A549 (cell line): Measurements from ENCODE around the gene GPR61. TPM values are rescaled to one million over a fixed set of nuclear protein-coding genes. Genes with fewer than 3 reads are reported as not detected.

Experiments used
- ATAC-seq, 2 experiments: fragments of 200-7000 bp in 1 of 2; fragments of >200 bp in 1 of 2; cut with Nextera tagmentation in 1 of 2; cut with Tn5 transposase in 1 of 2; 3 replicates each; pipeline versions ENCODE4 v1.8.0 to v1.9.1; 2018 to 2020; ENCODE audit warnings: mild to moderate bottlenecking in 1 of 2, moderate library complexity in 1 of 2
- CTCF ChIA-PET: fragments of 300-600 bp; sonication (Branson Sonifier 250); formaldehyde crosslinking; extraction: SDS; loops from one replicate; lab custom pipeline; 2021; ENCODE audit warnings: antibody characterized with exemption, inconsistent platforms; lab: Yijun Ruan, JAX
- POLR2A ChIA-PET: fragments of 350-600 bp; formaldehyde crosslinking; extraction: SDS; loops from one replicate; lab custom pipeline; 2021; ENCODE audit warnings: antibody characterized with exemption, inconsistent platforms; lab: Yijun Ruan, JAX
- DNase-seq, 2 experiments: peaks; one replicate each; pipeline versions ENCODE4 v3.0.0 to v3.0.0-alpha.2; 2011 to 2016; ENCODE audit warnings: low read depth in 1 of 2, low spot score in 1 of 2
- FAIRE-seq: peaks from 2 replicates; lab custom pipeline; 2011; peaks lifted over from hg19 to GRCh38; lab: Jason Lieb, UNC
- H3K27ac ChIP-seq, 2 experiments: fragments of >200 bp; sonication (Bioruptor Twin); formaldehyde crosslinking; 3 replicates each; pipeline ENCODE4 v1.5.1; 2016 to 2017
- H3K4me1 ChIP-seq: fragments of >200 bp; sonication (Bioruptor Twin); formaldehyde crosslinking; 3 replicates; pipeline ENCODE4 v1.6.1; 2016
- H3K4me2 ChIP-seq: fragments of >200 bp; sonication (Bioruptor Twin); formaldehyde crosslinking; 3 replicates; pipeline ENCODE4 v1.6.1; 2016
- H3K4me3 ChIP-seq: fragments of >200 bp; sonication (Bioruptor Twin); formaldehyde crosslinking; 3 replicates; pipeline ENCODE4 v1.5.1; 2016
- H3K9me3 ChIP-seq: fragments of >200 bp; sonication (Bioruptor Twin); formaldehyde crosslinking; 3 replicates; pipeline ENCODE4 v1.6.1; 2016
- BHLHE40 ChIP-seq: IDR thresholded peaks from 2 replicates; pipeline ENCODE4 v1.6.1; 2012; ENCODE audit warnings: low read depth, low read length, inconsistent platforms
- CBX8 ChIP-seq: fragments of 200-600 bp; sonication (generic); IDR thresholded peaks from 2 replicates; pipeline ENCODE4 v1.6.1; 2016
- CEBPB ChIP-seq, 2 experiments: fragments of >200 bp in 1 of 2; sonication (Bioruptor Twin) in 1 of 2; formaldehyde crosslinking in 1 of 2; IDR thresholded peaks; 2 replicates each; pipeline ENCODE4 v1.6.1; 2012 to 2016
- EHF ChIP-seq: fragments of 250-450 bp; sonication (Bioruptor Pico); IDR thresholded peaks from 2 replicates; pipeline ENCODE4 v1.5.0; 2020; ENCODE audit warnings: mild to moderate bottlenecking
- EP300 ChIP-seq, 2 experiments: fragments of >200 bp; sonication (Bioruptor Twin); formaldehyde crosslinking; IDR thresholded peaks; 2 replicates in 1 of 2; 3 replicates in 1 of 2; pipeline ENCODE4 v1.6.1; 2016 to 2017
- FOSB ChIP-seq: fragments of 250-450 bp; sonication (Bioruptor Pico); IDR thresholded peaks from 2 replicates; pipeline ENCODE4 v1.5.0; 2020; ENCODE audit warnings: mild to moderate bottlenecking, moderate library complexity
- HOXB13 ChIP-seq: fragments of 250-450 bp; sonication (Bioruptor Pico); IDR thresholded peaks from 2 replicates; pipeline ENCODE4 v1.5.0; 2020; ENCODE audit warnings: low read depth, mild to moderate bottlenecking, moderate library complexity
- JUNB ChIP-seq: fragments of >200 bp; sonication (Bioruptor Twin); formaldehyde crosslinking; IDR thresholded peaks from 2 replicates; pipeline ENCODE4 v1.6.1; 2016
- KDM1A ChIP-seq: fragments of 200-600 bp; sonication (generic); IDR thresholded peaks from 2 replicates; pipeline ENCODE4 v1.6.1; 2016; ENCODE audit warnings: low read depth, mild to moderate bottlenecking
- NFE2L2 ChIP-seq: fragments of 150-350 bp; conservative IDR thresholded peaks from 2 replicates; pipeline ENCODE4 v1.6.1; 2014; ENCODE audit warnings: low read length
- NR3C1 ChIP-seq: fragments of >200 bp; sonication (Bioruptor Twin); formaldehyde crosslinking; IDR thresholded peaks from 3 replicates; pipeline ENCODE4 v1.6.1; 2017
- POLR2A ChIP-seq: IDR thresholded peaks from 2 replicates; pipeline ENCODE4 v1.6.1; 2012; ENCODE audit warnings: mild to moderate bottlenecking, low read length
- POLR2AphosphoS2 ChIP-seq: conservative IDR thresholded peaks from 2 replicates; pipeline ENCODE4 v1.6.1; 2012; ENCODE audit warnings: low read length, improper control_type of control experiment, inconsistent platforms
- RAD21 ChIP-seq, 2 experiments: fragments of >200 bp in 1 of 2; sonication (Bioruptor Twin) in 1 of 2; formaldehyde crosslinking in 1 of 2; IDR thresholded peaks in 1 of 2; conservative IDR thresholded peaks in 1 of 2; 2 replicates in 1 of 2; 3 replicates in 1 of 2; pipeline ENCODE4 v1.6.1; 2012 to 2018; ENCODE audit warnings: inconsistent platforms in 1 of 2
- RCOR1 ChIP-seq: fragments of 150-350 bp; IDR thresholded peaks from 2 replicates; pipeline ENCODE4 v1.6.1; 2014; ENCODE audit warnings: antibody characterized with exemption, low read length, low read depth
- RFX5 ChIP-seq: fragments of 450-650 bp; IDR thresholded peaks from 2 replicates; pipeline ENCODE4 v1.7.1; 2014; ENCODE audit warnings: antibody characterized with exemption, mild to moderate bottlenecking, moderate library complexity
- SMC3 ChIP-seq: fragments of >200 bp; sonication (Bioruptor Twin); formaldehyde crosslinking; IDR thresholded peaks from 3 replicates; pipeline ENCODE4 v1.6.1; 2018; ENCODE audit warnings: inconsistent platforms
- TP53 ChIP-seq: fragments of 250-450 bp; sonication (Bioruptor Pico); IDR thresholded peaks from 2 replicates; pipeline ENCODE4 v1.5.0; 2021; ENCODE audit warnings: mild to moderate bottlenecking, moderate library complexity
- ZFP36 ChIP-seq: fragments of 450-650 bp; IDR thresholded peaks from 2 replicates; pipeline ENCODE4 v1.6.1; 2014; ENCODE audit warnings: borderline replicate concordance; ENCODE audit not compliant: partially characterized antibody
- WGBS: methylation state at CpG from one replicate; pipeline ENCODE4 v1.1.6; 2017; ENCODE audit errors: missing lambda C conversion rate; 5-methylcytosine and 5-hydroxymethylcytosine counted together
- polyA plus RNA-seq, 4 experiments: library from polyadenylated mRNA; depleted of rRNA in 3 of 4; stranded (reverse); fragments of >200 nt; fragmentation: RNase III in 1 of 4; extraction: RNeasy Plus Mini Kit Qiagen cat#74134 plus additional on column Dnase treatment in 1 of 4; gene quantifications; 2 replicates in 3 of 4; 3 replicates in 1 of 4; pipeline ENCODE4 v1.2.3, GENCODE V29; 2011 to 2017
- TF ChIP-seq, protein P1 (sequence below): fragments of 200-600 bp; sonication (generic); IDR thresholded peaks from 2 replicates; pipeline ENCODE4 v1.6.1; 2016; ENCODE audit warnings: antibody characterized with exemption, mild to moderate bottlenecking, moderate library complexity
- TF ChIP-seq, protein P2 (sequence below): IDR thresholded peaks from 2 replicates; pipeline ENCODE4 v1.6.1; 2012
- TF ChIP-seq, protein P3 (sequence below): fragments of 250-450 bp; sonication (Bioruptor Pico); IDR thresholded peaks from 2 replicates; pipeline ENCODE4 v1.5.0; 2020; ENCODE audit warnings: low read depth, mild to moderate bottlenecking, moderate library complexity
- TF ChIP-seq, protein P4 (sequence below): fragments of >200 bp; sonication (Bioruptor Twin); formaldehyde crosslinking; IDR thresholded peaks from 3 replicates; pipeline ENCODE4 v1.5.1; 2016
- TF ChIP-seq, protein P5 (sequence below): fragments of >200 bp; sonication (Bioruptor Twin); formaldehyde crosslinking; IDR thresholded peaks from 2 replicates; pipeline ENCODE4 v1.6.1; 2016

GPR61 gene
- polyA plus RNA-seq, 2 of the 4 experiments (the other 2 are of a cell fraction), result 0.14 TPM; not detected in 1

DNA sequence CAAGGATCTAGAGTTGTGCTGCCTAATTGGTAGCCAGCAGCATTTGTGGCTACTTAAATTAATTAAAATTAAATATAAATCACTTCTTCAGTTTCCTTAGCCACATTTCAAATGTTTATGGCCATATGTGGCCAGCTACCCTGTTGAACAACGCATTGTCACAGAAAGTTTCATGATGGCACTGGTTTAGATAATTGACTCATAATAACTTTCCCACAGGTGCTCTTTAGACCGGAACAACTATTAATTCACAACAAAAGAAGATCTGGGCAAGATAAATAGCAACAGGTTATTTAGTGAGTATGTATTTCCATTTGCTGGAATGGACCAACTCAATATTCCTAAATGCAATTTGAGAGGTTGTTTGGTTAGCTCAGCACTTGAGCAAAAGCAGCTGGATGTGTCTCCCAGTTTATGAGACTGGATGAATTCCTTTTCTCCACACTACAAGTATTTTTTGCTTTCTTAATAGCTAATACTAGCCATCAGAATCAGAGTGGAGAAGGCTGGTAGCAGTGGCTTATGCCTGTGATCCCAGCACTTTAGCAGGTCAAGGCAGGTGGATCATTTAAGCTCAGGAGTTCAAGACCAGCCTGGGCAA lies 26.5 kb upstream of the GPR61 start:
- Histone ChIP-seq H3K27ac (no peak overlapping the region), H3K4me1 (peaks cover 4% of the 10 kb centered on the region; the same call in 1 of the 3 replicates), H3K4me2 (no peak overlapping the region), H3K9me3 (no peaks in the 10 kb centered on the region), H3K4me3 (no peak overlapping the region)
- DNase-seq (no peak), FAIRE-seq (no peak), ATAC-seq (no peak)
- POLR2A ChIA-PET, result no interaction called here
- CTCF ChIA-PET, result interaction anchor here (1.1 to 16.9 kb wide), 4 partner anchors 17 to 22 kb away, joined by 3 to 232 read pairs (median 5); partner anchors contain the start of gene CYB561D1
- no peak for TF ChIP-seq ZFP36
- TF ChIP-seq RAD21 (conservative IDR thresholded peaks at IDR 0.05 in 1 of 2, IDR thresholded peaks at IDR 0.05 in 1 of 2), result no peak
- TF ChIP-seq BHLHE40, result no peak
- no peak for TF ChIP-seq TP53
- no peak for TF ChIP-seq POLR2A
- TF ChIP-seq, protein P1, sequence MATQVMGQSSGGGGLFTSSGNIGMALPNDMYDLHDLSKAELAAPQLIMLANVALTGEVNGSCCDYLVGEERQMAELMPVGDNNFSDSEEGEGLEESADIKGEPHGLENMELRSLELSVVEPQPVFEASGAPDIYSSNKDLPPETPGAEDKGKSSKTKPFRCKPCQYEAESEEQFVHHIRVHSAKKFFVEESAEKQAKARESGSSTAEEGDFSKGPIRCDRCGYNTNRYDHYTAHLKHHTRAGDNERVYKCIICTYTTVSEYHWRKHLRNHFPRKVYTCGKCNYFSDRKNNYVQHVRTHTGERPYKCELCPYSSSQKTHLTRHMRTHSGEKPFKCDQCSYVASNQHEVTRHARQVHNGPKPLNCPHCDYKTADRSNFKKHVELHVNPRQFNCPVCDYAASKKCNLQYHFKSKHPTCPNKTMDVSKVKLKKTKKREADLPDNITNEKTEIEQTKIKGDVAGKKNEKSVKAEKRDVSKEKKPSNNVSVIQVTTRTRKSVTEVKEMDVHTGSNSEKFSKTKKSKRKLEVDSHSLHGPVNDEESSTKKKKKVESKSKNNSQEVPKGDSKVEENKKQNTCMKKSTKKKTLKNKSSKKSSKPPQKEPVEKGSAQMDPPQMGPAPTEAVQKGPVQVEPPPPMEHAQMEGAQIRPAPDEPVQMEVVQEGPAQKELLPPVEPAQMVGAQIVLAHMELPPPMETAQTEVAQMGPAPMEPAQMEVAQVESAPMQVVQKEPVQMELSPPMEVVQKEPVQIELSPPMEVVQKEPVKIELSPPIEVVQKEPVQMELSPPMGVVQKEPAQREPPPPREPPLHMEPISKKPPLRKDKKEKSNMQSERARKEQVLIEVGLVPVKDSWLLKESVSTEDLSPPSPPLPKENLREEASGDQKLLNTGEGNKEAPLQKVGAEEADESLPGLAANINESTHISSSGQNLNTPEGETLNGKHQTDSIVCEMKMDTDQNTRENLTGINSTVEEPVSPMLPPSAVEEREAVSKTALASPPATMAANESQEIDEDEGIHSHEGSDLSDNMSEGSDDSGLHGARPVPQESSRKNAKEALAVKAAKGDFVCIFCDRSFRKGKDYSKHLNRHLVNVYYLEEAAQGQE, result no peak
- WGBS, result 51% methylated on average over 2 of the region's 2 CpGs

DNA sequence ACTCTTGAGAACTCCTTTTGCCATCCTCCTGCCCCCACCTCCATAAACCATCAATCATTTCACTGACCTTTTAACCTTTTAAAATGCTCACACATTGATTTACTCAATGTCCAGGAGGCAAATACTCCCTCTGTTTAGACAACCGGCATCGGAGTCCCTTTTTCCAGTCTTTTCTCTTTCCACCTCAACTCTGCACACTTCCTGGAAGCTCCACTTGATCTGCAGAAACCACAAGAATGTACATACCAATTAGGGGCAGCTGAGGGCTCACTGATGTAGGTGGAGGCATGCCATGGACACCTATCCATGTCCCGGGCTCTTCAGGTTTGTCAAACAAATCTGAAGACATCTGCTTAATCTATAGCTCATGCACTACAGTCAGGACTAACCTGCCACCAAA lies 24.8 kb upstream of the GPR61 start:
- CTCF ChIA-PET, result interaction anchor here (1.0 to 16.9 kb wide), 6 partner anchors 15 to 549 kb away, joined by 3 to 232 read pairs (median 4); partner anchors contain the start of gene CYB561D1
- peaks cover 4% of the 10 kb centered on the region; the same call in 1 of the 3 replicates for H3K4me1 ChIP-seq
- FAIRE-seq (no peak), DNase-seq (no peak), ATAC-seq (no peak)
- POLR2A ChIA-PET, result interaction anchor here (1.2 kb wide), 1 partner anchor 33 kb away, joined by 3 read pairs; the partner anchor contains the start of gene GNAI3
- 65% methylated on average over 3 of the region's 3 CpGs for WGBS
- no peaks in the 10 kb centered on the region for H3K9me3 ChIP-seq
- no peak overlapping the region for H3K27ac ChIP-seq
- H3K4me2 ChIP-seq, result no peak overlapping the region
- TF ChIP-seq JUNB, result no peak
- no peak for TF ChIP-seq RFX5
- TF ChIP-seq CBX8, result no peak
- TF ChIP-seq, protein P2, sequence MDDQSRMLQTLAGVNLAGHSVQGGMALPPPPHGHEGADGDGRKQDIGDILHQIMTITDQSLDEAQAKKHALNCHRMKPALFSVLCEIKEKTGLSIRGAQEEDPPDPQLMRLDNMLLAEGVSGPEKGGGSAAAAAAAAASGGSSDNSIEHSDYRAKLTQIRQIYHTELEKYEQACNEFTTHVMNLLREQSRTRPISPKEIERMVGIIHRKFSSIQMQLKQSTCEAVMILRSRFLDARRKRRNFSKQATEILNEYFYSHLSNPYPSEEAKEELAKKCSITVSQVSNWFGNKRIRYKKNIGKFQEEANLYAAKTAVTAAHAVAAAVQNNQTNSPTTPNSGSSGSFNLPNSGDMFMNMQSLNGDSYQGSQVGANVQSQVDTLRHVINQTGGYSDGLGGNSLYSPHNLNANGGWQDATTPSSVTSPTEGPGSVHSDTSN, result no peak
- TF ChIP-seq, protein P3, sequence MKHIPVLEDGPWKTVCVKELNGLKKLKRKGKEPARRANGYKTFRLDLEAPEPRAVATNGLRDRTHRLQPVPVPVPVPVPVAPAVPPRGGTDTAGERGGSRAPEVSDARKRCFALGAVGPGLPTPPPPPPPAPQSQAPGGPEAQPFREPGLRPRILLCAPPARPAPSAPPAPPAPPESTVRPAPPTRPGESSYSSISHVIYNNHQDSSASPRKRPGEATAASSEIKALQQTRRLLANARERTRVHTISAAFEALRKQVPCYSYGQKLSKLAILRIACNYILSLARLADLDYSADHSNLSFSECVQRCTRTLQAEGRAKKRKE (CRISPR knock-in tag), result no peak
- TF ChIP-seq CEBPB (IDR thresholded peaks at IDR 0.05), result no peak
- no peak for TF ChIP-seq NFE2L2
- no peak for TF ChIP-seq BHLHE40
- TF ChIP-seq HOXB13 (CRISPR knock-in tag), result no peak
- no peak for TF ChIP-seq EHF (CRISPR knock-in tag)
- TF ChIP-seq NR3C1, result no peak
- TF ChIP-seq, protein P4, sequence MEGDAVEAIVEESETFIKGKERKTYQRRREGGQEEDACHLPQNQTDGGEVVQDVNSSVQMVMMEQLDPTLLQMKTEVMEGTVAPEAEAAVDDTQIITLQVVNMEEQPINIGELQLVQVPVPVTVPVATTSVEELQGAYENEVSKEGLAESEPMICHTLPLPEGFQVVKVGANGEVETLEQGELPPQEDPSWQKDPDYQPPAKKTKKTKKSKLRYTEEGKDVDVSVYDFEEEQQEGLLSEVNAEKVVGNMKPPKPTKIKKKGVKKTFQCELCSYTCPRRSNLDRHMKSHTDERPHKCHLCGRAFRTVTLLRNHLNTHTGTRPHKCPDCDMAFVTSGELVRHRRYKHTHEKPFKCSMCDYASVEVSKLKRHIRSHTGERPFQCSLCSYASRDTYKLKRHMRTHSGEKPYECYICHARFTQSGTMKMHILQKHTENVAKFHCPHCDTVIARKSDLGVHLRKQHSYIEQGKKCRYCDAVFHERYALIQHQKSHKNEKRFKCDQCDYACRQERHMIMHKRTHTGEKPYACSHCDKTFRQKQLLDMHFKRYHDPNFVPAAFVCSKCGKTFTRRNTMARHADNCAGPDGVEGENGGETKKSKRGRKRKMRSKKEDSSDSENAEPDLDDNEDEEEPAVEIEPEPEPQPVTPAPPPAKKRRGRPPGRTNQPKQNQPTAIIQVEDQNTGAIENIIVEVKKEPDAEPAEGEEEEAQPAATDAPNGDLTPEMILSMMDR, result no peak
- no peak for TF ChIP-seq FOSB (CRISPR knock-in tag)
- TF ChIP-seq POLR2AphosphoS2, result no peak
- TF ChIP-seq POLR2A, result no peak
- TF ChIP-seq KDM1A, result no peak
- no peak for TF ChIP-seq SMC3
- TF ChIP-seq, protein P5, sequence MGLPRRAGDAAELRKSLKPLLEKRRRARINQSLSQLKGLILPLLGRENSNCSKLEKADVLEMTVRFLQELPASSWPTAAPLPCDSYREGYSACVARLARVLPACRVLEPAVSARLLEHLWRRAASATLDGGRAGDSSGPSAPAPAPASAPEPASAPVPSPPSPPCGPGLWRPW, result no peak
- no peak for TF ChIP-seq RCOR1
- TF ChIP-seq EP300 (IDR thresholded peaks at IDR 0.05), result no peak
- H3K4me3 ChIP-seq, result no peak overlapping the region
